GM18858 (cell line): ENCODE measurements around the gene CABP2.
A peak's percentile ranks its signal among the peaks of the same experiment; 100 is the strongest.
"Not testable (repeated sequence)": the region's sequence is repeated elsewhere in the genome, so short reads cannot be mapped to it uniquely, and the experiment has no call there.

Source experiments
- ATAC-seq: cut with Tn5 transposase; IDR thresholded peaks from one replicate; pipeline ENCODE4 v1.9.1; 2021; ENCODE audit not compliant: unreplicated experiment

CABP2 gene

DNA sequence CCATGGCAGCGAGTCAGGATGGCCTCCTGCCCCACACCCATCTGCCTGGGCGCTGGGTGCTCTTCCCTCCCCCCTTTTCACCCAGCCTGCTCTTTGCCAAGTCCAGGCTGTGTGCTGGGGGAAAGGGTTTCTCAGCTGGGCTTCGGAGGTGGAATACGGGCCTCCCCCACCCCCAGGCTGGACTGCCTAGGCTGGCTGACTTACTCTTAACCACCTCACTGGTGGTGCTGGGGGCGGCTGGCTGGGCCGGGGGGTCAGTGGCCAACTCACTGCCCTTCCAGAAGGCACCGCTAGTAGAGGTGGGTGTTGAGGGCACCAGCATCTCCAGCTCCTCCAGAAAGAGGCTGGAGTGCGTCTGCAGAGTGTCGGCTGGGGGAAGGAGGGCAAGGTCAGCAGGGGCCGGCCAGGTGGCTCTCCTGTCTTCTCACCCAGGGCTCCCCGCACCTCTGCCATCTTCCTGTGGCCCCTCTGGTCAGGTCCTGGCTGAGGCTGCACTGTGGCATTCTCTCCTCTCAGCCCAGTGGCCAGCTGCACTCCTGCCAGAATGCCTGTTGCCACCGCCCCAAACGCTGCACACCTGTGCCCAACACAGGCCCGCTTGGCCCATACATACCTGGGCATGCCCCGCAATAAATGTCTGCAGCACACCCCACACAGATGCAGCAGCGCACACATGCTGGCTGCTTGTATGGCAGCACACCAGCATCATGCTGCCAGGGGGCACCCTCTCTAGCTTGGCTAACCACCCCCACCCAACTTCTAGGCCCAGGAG, 27.8 kb downstream of the CABP2 start:
- ATAC-seq = no peak

DNA sequence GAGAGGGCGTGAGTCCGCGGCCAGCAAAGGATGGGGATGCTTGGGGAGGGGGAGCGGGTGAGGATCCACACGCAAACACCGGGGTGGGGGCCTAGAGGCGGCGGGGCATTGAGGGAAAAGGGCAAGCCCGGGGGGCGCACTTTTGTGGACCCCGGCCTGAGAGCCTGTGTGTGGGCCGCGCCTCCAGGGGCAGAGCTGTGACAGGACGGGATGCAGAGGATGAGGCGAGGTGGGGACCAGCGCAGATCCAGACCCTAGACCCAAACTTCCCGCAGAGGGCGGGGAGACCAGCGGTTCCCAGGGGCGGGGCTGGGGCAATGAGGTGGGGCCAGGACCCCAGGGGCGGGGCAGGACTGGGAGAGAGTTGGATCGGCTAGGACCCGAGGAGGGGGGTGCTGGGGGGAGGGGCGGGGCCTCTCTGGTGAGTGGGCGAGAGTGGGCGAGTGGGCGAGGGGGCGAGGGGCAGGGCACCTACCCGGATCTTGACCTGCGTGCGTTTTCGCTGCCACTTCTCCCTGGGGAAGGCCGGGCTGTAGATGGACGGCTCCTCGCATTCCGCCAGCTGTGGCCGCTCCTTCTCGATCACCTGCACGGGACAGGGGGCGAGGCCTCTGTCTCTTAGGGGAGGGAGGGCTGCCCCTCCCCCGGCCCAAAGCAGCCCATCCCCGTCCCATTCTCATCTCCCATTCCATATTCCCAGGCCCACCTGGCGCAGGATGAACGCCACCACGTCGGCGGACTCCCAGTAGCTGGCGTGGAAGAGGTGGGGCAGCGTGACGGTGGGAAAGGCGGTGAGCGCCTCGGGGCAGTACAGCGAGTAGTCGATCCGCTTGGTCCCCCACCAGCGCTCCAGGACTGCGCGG, 28.6 kb downstream of the CABP2 start:
- no peak for ATAC-seq

DNA sequence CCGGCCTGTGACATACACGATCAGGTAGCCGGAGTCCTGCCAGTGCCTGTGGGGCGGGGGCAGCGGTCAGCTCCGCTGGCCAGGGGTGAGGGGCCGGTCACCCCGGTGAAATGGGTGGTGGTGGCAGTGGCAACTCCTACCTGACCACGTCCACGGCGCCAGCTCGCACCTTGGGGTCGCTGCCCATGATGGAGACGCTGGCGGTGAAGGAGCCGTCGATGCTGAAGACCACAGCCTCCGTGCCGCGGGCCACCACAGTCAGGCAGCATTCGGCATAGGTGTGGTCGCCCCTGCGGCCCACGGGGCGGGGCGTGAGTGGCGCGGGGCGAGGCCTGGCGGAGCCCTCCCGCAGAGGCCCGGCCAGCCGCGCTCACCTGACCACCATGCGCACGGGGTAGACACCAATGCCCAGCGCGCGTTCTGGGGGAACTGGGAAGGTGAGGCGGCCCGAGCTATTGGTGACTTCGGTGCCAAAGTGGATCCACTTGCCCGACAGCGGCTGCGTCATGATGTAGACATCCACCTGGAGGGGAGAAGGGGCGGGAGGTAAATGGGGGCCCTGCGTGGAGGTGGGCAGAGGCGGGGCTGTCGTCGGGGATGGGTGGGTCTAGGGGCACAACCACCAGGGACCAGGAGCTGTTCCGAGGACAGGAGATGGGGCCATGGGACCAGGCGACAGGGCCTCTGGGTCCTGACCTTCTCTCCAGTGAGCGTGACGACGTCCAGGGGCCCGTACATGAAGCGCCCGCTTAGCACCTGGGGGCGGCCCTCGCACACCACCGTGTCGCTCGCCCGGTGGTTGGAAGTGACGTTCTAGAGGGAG, 29.5 kb downstream of the CABP2 start:
- ATAC-seq = no peak

DNA sequence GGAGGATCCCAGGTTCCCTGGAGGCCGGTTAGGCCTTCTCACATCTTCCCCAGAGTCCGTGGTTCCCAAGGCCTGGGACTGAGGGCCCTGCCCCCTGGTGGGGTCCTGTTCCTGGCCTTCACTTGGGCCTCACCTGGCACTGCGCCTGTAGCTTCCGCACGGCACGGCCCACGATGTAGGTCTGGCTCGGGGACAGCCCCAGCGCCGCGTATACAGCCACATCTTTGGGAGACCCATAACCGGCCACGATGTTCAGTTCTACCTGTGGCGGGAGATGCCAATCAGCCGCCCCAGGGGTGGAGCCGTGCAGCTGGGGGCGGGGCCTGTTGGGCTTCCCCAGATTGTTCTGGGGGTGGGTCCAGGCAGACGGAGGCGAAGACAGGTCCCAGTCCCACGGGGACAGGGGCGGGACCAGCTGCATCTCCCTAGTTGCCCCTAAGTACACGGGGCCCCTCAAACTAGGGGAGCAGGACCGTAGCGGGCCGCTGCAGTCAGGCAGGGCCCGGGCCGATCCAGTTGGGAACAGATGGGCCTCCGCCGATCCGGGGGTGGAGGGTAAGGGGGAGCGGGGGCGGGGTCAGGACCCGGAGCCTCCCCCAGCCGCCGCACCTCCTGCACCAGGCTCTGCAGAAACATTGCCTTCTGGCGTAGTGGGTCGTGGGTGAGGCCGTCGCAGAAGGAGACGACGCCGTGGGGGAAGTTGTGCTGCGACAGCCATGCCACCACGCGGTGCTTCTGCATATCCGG, 30.3 kb downstream of the CABP2 start:
- ATAC-seq = no peak

DNA sequence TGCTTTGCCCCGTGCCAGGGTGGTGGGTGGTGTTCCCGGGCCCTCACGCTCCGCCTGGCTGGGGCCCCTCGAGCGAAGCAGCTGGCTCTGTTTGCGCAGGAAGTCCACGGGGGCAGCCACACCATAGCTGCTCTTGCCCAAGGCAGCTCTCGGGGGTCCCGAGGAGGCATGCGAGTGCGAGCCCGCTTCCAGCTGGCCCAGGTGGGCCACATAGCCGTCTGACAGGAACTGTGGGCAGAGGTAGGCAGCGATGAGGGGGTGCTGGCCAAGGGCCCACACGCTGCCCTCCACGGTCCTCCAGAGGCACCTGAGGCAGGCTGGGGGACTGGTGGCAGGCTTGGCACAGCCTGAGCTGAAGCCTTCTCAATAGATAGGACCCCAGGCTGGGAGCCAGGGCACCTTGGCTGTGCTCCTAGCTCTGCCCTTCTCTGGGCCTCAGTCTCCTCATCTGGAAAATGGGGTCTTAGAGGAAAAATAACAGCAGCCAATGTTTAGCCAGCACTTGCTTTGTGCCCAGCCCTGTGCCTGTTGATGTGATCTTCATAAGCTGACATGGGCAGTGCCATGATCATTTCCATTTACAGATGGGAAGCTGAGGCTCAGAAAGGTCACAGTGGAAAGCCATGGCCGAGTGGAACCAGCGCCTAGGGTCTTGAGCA, 31.0 kb downstream of the CABP2 start:
- ATAC-seq = no peak

DNA sequence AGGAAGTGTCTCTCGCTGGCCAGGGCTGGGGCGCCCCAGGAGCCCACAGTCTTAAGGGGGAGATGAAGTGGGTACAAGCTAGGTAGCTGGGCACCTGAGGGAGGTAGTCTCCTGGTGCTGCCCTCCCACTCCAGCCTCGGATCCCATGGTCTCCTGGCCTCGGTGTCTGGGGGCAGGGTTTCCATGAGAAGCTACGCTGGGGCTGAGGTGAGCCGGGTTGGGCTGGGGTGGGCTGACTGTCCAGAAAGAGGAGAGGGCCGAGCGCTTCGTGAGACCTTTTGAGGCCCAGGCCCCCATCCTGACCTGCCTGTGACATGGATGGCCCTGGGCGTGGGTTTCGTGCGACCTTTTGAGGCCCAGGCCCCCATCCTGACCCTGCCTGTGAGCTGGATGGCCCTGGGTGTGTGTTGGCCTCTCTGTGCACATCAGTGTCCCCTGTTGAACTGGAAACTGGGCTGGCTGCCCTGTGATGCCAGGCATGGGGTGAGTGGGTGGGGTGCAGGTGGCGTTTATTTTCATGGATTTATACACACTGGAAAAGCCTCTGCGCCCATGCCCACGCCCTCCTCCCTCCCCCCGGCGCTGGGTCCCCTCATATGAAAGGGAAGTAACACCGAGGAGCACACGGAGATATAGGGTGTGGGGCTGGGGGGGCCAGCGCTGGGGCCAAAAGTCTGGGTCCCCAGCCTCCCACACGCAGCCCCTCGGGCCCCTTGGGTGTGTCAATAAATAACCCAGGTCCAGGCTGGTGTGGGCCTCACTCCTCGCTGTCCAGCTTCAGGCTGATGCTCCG, 31.8 kb downstream of the CABP2 start:
- no peak for ATAC-seq

DNA sequence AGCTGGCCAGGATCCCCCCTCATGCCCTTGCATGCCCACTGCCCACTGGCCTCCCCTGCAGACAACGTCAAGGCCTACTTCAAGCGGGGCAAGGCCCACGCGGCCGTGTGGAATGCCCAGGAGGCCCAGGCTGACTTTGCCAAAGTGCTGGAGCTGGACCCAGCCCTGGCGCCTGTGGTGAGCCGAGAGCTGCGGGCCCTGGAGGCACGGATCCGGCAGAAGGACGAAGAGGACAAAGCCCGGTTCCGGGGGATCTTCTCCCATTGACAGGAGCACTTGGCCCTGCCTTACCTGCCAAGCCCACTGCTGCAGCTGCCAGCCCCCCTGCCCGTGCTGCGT, 32.5 kb downstream of the CABP2 start:
- no peak for ATAC-seq

DNA sequence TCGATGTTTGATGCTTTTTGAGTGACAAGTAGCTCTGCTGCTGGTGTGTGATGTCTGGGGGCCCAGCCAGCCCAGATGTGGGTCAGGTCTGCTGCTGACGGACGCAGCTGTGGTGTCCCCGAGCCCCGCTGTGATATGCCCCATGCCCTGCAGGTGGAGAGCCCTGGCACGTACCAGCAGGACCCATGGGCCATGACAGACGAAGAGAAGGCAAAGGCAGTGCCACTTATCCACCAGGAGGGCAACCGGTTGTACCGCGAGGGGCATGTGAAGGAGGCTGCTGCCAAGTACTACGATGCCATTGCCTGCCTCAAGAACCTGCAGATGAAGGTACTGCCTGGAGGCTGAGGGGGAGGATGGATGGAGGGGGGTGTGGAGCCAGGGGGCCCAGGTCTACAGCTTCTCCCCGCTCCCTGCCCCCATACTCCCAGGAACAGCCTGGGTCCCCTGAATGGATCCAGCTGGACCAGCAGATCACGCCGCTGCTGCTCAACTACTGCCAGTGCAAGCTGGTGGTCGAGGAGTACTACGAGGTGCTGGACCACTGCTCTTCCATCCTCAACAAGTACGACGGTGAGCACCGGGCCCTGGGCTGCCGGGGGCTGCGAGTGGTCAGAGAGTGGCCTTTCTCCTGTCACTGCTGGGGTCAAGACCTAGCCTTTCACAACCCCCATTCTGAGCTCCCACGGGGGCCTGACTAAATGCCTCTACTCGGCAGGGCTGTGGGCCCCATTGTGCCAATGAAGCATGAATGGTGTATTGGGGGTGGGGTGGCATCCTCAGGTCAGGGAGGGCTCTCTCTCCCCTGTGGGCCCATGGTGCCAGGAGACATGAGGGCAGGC, 33.1 kb downstream of the CABP2 start:
- no peak for ATAC-seq

DNA sequence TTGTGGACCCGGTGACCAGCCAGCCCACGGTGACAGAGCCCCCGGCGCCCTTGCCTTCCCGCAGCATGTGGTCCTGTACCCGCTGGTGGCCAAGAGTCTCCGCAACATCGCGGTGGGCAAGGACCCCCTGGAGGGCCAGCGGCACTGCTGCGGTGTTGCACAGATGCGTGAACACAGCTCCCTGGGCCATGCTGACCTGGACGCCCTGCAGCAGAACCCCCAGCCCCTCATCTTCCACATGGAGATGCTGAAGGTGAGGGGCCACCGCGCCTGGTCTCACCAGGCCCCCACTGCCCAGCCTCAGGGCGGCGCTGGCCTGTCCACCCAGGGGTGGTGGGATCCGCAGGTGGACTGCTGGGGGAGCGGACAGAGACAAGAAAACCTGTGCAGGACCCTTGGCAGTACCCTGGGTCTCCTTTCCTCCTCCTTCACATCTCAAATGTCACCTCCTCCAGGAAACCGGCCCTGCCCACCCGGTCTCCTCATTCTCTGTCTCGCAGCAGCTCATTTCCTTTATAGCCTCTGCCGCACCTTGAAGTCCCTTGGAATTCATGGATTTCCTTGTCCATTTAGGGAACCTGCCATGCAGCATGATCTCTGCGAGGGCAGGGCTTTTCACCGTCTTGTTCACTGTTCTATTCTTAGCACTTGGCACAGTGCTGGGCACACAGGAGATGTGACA, 33.9 kb downstream of the CABP2 start:
- ATAC-seq = no peak

DNA sequence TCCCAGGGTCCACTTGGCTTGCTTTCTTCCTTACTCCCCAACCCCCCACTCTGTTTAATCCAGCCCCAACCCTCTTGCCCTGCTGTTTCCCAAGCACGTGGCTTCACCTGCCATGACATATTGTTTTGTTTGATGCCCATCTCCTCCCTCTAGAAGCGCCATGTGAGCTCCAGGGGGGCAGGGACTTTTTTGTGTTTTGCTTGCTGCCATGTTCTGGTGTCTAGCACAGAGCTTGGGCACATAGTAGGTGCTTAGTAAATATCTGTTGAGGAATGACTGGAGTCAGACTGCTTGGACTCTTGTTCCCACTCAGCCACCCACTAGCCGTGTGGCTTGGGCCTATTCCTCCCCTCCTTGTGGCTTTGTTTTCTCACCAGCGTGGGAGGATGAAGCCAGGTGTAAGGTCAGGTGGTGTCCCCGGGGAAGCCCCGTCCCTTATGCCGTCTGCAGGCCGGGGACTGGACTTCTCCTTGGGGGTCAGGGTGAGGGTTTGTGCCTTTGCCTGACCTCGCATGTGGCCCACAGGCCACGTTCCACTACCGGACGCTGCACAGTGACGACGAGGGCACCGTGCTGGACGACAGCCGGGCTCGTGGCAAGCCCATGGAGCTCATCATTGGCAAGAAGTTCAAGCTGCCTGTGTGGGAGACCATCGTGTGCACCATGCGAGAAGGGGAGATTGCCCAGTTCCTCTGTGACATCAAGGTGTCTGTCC, 36.6 kb downstream of the CABP2 start:
- no peak for ATAC-seq

DNA sequence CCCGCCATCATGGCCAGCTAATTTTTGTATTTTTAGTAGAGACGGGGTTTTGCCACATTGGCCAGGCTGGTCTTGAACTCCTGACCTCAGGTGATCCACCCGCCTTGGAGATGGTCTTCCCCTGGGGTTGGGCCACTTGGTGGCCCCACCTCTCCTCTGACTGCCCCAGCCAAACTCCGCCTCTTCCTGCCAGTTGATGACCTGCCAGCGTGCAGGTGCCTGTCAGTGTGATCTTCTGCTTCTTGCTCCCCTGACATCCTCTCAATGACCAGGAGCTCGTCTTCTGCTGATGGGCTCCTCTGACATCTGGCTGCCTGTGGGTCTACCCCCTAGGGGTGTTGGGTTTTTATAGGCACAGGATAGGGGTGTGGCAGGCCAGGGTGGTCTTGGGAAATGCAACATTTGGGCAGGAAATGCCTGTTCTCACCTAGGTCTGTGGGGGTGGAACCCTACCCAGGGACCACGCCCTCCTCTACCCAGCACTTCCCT, 37.3 kb downstream of the CABP2 start:
- ATAC-seq = not testable (repeated sequence)

DNA sequence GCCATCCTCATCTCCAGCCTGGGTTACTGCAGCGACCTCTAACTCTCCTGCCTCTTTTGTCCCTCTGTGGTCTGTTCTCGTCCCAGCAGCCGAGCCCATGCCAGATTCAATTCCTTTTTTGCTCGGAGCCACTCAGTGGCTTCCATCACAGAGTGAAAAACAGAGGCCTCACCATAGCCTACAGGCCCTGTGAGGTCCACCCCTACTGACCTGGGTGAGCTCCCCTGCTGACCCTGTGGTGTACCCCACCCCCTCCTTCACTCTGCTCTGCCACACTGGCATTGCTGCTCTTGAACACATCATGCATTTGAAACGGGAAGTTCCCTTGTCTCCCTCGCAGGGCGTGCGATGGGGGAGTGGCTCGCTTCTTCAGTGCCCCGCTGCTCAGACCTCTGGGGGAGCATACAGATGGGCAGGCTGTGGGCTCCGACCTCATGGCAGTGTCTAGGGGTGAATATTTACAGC, 38.4 kb downstream of the CABP2 start:
- no peak for ATAC-seq

DNA sequence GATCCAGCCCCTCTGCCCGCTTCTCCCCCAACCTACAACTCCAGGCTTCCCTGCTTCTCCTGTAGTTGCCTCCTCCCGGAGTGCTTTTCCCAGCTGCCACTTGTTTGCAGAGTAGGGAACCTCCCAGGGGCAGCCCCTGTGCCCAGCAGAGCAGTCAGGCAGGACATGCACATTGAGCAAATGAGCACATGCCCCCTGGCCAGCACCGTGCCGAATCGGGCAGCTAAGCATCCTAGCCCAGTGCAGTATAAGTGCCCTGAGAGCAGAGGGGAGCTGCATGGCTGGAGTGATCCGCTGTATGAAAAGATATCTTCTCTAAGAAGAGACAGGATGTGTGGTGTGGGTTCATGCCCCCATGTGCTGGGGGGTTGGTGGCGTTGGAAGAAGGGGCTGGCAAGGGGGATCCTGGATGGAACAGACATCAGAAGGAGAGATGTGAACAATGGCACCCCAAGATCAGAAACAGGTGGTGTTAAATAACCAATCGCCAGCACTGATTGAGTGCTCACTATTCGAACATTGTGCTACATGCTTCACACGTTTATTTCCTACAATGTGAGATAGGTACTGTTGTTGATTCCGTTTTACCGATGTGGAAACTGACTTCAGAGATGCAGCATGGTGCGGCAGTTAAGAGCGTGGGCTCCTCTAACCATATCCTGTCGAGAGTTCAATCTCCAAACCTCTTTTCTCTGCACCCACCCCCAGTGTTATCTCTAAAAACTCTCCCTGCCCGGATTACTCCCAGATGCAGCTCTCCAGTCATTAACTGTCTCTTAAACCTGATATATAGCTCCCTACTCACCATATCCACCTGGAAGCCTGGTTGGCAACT, 39.2 kb downstream of the CABP2 start:
- no peak for ATAC-seq

DNA sequence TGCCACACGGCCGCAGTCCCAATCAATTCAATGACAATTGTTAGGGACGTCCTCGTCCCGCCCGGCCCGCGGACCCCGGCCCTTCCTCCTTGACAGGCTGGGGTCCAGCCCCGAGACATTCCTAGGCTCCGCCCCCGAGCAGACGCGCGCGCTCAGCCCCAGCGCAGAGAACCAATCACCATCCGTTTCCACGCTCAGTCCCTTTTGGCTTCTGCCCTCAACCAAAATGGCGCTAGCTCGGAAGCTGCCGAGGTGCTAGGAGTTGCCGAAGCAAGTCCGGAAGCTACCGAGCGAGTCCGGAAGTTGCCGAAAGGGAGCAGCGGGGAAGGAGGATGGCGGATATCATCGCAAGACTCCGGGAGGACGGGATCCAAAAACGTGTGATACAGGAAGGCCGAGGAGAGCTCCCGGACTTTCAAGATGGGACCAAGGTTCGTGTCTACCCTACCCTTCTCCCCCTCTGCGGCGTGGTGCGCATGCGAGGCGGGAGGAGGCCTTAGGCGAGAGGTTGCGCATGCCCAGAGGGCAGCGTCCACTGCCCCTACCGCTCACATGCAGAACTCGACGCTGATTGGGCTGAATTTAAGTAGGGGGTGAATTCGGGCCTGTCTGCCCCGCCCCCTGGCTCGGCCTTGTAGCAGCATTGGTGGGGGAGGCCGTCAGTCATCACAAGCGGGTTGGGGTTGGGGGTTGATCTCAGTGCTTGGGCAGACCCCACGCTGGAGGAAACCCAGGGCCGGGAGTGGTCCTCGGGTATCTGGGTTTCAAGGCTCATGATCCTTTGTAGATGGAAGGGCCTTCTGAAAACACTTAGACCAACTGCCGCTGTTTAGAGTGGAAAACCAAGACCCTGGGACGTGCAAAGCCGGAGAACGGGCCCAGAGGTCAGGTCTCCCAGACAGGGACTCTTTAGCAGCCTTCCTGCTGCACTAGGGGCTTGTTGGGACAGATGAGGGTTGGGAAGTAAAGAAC, 40.1 kb downstream of the CABP2 start, which contains the start of gene AIP:
Gene AIP (plus strand): TSS at position 200 of the 972 bp plus-strand sequence. CDS start 133 bp downstream, at position 333.
- peak; percentile 54 for ATAC-seq

DNA sequence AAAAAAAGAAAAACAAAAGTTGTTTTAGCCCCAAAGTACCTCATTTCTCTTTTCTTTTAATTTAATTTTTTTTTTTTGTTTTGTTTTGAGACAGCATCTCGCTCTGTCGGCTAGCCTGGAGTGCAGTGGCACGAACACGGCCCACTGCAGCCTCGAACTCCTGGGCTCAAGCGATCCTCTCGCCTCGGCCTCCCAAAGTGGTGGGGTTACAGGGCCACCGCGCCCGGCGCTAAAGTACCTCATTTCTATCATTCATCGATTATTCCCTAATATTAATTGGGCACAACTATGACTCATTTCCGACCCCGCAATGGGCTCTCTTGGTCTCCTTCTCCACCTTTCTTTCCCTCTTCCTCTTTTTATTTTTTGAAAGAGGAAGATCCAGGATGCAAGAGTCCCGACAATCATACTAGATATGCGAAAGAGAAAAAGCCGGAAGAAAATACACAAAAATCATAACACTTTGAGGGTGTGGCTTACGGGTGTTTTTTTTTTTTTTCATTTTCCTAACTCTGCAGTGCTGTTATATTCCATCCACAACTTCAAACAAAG, 40.9 kb downstream of the CABP2 start:
- ATAC-seq = no peak
